Mammary microvascular endothelial cell (primary cell): Measurements from ENCODE around the gene C10orf120. TPM values are rescaled to one million over a fixed set of nuclear protein-coding genes. Genes with fewer than 3 reads are reported as not detected.

ENCODE experiments used
- total RNA-seq: library from RNA; depleted of rRNA; stranded (reverse); fragments of >200 nt; gene quantifications from 2 replicates; pipeline ENCODE4 v1.2.3, GENCODE V29; 2015

The C10orf120 gene
- total RNA-seq = not detected in 2 replicates

GRCh38 chr10:122699796-122700455 lies at the start of gene C10orf120:
Gene C10orf120, minus strand, starts transcription at chr10:122699846. Its CDS starts 56 bp downstream, at chr10:122699790.

Other genes starting within 250 kb of the C10orf120 start
- not detected in 2 replicates for gene ARMS2, start 245.2 kb downstream of the C10orf120 start, total RNA-seq
- gene HTRA1, start 238.3 kb downstream of the C10orf120 start, total RNA-seq = 50.4 and 51.6 TPM in 2 replicates
- not detected in 2 replicates for gene DMBT1, start 139.1 kb downstream of the C10orf120 start, total RNA-seq
- 0.89 and 1.5 TPM in 2 replicates for gene CUZD1, start 146.0 kb upstream of the C10orf120 start, total RNA-seq
- 10.8 and 11.1 TPM in 2 replicates for gene FAM24B, start 179.7 kb upstream of the C10orf120 start, total RNA-seq
- not detected in 2 replicates for gene FAM24A, start 210.8 kb upstream of the C10orf120 start, total RNA-seq